ENCODE results near the gene PFKFB2. TPM values are rescaled to one million over a fixed set of nuclear protein-coding genes. Genes with fewer than 3 reads are reported as not detected.

The PFKFB2 gene
- total RNA-seq, 1 experiment from 2014 or later, result 16.8 TPM

DNA sequence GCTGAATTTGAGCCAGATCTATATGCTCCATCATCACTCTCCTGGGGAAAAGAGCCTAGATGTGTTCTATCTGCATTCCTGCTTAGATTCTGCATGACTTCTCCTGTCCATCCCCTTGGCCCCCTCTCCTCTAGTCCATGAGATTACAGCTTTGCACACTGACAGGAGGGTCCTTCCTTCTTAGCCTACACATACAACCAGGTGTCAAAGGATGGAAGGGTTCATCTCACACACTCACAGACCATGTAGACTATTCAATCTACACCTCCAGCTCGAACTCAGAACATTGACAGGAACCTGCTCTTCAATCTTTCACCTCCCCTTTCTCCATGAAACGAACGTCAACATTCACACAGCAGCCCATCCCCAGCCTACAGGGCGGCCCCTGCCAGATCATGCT is 34.4 kb upstream of the PFKFB2 start (continued):
- TF ChIP-seq, protein P1, sequence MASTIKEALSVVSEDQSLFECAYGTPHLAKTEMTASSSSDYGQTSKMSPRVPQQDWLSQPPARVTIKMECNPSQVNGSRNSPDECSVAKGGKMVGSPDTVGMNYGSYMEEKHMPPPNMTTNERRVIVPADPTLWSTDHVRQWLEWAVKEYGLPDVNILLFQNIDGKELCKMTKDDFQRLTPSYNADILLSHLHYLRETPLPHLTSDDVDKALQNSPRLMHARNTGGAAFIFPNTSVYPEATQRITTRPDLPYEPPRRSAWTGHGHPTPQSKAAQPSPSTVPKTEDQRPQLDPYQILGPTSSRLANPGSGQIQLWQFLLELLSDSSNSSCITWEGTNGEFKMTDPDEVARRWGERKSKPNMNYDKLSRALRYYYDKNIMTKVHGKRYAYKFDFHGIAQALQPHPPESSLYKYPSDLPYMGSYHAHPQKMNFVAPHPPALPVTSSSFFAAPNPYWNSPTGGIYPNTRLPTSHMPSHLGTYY (CRISPR knock-in tag; IDR thresholded peaks at IDR 0.05), result no peak
- TF ChIP-seq ZNF219 (CRISPR knock-in tag; IDR thresholded peaks at IDR 0.05; ENCODE audit: borderline replicate concordance), result no peak
- TF ChIP-seq ZNF232 (CRISPR knock-in tag; IDR thresholded peaks at IDR 0.05), result no peak
- TF ChIP-seq, protein P2, sequence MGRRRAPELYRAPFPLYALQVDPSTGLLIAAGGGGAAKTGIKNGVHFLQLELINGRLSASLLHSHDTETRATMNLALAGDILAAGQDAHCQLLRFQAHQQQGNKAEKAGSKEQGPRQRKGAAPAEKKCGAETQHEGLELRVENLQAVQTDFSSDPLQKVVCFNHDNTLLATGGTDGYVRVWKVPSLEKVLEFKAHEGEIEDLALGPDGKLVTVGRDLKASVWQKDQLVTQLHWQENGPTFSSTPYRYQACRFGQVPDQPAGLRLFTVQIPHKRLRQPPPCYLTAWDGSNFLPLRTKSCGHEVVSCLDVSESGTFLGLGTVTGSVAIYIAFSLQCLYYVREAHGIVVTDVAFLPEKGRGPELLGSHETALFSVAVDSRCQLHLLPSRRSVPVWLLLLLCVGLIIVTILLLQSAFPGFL (CRISPR knock-in tag; IDR thresholded peaks at IDR 0.05; ENCODE audit: borderline replicate concordance), result no peak

DNA sequence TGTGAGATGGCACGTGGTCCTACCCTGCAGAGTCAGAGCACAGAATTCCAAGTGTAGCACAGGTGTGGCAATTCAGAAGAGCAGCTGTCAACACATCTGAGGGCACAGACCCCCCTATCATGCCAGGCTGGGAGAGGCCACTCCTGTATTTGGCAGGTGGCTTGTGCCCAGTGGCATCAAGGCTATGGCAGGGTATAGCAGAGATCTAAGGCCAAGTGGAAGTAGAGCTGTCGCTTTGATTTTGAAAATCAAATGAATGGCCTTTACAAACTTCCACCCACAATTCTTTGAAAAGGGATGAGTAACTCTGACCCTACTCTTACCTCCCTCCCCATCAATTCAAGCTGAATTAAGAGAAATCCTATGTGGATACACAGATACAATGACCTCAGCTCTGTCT is 33.9 kb upstream of the PFKFB2 start:
- H3K4me1 Mint-ChIP-seq, result no peaks in the 10 kb centered on the region
- DNase-seq (ENCODE audit: low spot score), result no peak
- no peaks in the 10 kb centered on the region; the same call in 1 of the 2 replicates for H3K36me3 Mint-ChIP-seq
- no peak overlapping the region for H3K4me3 Mint-ChIP-seq
- POLR2A ChIA-PET, result interaction anchor here (1.6 kb wide), 1 partner anchor 13 kb away, joined by 4 read pairs; the partner anchor contains the start of gene C1orf116
- TF ChIP-seq FOXJ3 (CRISPR knock-in tag; IDR thresholded peaks at IDR 0.05; ENCODE audit: borderline replicate concordance) (no peak), ELF4 (CRISPR knock-in tag; IDR thresholded peaks at IDR 0.05; ENCODE audit: low read depth) (no peak), NFATC4 (CRISPR knock-in tag; IDR thresholded peaks at IDR 0.05) (no peak), GABPB1 (CRISPR knock-in tag; IDR thresholded peaks at IDR 0.05) (no peak), MYBL2 (CRISPR knock-in tag; IDR thresholded peaks at IDR 0.05) (no peak), ATF1 (CRISPR knock-in tag; IDR thresholded peaks at IDR 0.05) (no peak)
- TF ChIP-seq, protein P3, sequence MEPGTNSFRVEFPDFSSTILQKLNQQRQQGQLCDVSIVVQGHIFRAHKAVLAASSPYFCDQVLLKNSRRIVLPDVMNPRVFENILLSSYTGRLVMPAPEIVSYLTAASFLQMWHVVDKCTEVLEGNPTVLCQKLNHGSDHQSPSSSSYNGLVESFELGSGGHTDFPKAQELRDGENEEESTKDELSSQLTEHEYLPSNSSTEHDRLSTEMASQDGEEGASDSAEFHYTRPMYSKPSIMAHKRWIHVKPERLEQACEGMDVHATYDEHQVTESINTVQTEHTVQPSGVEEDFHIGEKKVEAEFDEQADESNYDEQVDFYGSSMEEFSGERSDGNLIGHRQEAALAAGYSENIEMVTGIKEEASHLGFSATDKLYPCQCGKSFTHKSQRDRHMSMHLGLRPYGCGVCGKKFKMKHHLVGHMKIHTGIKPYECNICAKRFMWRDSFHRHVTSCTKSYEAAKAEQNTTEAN (CRISPR knock-in tag; IDR thresholded peaks at IDR 0.05), result no peak
- TF ChIP-seq, protein P4, sequence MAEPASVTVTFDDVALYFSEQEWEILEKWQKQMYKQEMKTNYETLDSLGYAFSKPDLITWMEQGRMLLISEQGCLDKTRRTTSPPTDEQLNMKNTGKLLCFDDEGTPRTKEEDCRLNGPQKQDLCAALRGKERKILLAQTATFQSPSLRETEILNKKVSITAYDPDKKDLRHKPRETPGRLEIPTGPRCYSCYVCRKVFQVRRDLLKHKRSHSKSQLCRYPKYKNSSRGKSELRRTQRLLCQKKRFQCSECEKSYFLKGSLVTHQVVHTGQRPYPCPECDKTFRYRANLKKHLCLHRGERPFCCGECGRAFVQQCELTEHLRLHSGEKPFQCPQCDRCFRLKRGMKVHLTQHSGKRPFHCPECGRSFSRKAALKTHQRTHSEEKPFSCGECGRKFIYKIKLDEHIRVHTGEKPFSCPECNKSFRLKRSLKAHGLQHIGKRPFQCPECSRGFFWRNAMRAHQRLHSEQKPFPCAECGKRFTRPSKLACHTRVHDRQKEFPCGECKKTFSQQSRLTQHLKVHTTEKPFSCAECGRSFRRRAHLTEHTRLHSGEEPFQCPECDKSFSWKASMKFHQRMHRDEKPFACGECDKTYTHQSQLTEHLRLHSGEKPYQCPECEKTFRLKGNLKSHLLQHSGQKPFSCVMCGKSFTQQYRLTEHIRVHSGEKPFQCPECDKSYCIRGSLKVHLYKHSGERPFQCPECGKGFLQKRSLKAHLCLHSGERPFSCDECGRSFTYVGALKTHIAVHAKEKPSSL (CRISPR knock-in tag; conservative IDR thresholded peaks at IDR 0.05), result no peak
- TF ChIP-seq, protein P5, sequence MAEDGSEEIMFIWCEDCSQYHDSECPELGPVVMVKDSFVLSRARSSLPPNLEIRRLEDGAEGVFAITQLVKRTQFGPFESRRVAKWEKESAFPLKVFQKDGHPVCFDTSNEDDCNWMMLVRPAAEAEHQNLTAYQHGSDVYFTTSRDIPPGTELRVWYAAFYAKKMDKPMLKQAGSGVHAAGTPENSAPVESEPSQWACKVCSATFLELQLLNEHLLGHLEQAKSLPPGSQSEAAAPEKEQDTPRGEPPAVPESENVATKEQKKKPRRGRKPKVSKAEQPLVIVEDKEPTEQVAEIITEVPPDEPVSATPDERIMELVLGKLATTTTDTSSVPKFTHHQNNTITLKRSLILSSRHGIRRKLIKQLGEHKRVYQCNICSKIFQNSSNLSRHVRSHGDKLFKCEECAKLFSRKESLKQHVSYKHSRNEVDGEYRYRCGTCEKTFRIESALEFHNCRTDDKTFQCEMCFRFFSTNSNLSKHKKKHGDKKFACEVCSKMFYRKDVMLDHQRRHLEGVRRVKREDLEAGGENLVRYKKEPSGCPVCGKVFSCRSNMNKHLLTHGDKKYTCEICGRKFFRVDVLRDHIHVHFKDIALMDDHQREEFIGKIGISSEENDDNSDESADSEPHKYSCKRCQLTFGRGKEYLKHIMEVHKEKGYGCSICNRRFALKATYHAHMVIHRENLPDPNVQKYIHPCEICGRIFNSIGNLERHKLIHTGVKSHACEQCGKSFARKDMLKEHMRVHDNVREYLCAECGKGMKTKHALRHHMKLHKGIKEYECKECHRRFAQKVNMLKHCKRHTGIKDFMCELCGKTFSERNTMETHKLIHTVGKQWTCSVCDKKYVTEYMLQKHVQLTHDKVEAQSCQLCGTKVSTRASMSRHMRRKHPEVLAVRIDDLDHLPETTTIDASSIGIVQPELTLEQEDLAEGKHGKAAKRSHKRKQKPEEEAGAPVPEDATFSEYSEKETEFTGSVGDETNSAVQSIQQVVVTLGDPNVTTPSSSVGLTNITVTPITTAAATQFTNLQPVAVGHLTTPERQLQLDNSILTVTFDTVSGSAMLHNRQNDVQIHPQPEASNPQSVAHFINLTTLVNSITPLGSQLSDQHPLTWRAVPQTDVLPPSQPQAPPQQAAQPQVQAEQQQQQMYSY (CRISPR knock-in tag; IDR thresholded peaks at IDR 0.05), result no peak
- TF ChIP-seq, protein P6, sequence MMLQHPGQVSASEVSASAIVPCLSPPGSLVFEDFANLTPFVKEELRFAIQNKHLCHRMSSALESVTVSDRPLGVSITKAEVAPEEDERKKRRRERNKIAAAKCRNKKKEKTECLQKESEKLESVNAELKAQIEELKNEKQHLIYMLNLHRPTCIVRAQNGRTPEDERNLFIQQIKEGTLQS (CRISPR knock-in tag; conservative IDR thresholded peaks at IDR 0.05), result no peak
- TF ChIP-seq, protein P7, sequence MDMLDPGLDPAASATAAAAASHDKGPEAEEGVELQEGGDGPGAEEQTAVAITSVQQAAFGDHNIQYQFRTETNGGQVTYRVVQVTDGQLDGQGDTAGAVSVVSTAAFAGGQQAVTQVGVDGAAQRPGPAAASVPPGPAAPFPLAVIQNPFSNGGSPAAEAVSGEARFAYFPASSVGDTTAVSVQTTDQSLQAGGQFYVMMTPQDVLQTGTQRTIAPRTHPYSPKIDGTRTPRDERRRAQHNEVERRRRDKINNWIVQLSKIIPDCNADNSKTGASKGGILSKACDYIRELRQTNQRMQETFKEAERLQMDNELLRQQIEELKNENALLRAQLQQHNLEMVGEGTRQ (CRISPR knock-in tag; IDR thresholded peaks at IDR 0.05), result no peak
- peaks cover 6% of the 10 kb centered on the region for H3K27me3 Mint-ChIP-seq (ENCODE audit: low read depth)
- no peak overlapping the region for H3K27ac Mint-ChIP-seq
- CTCF ChIA-PET, result interaction anchor here (1.4 kb wide), 1 partner anchor 37 kb away, joined by 3 read pairs; no protein-coding TSS in a partner anchor
- ATAC-seq, result no peak
- H3K9me3 Mint-ChIP-seq, result no peaks in the 10 kb centered on the region

Measured in WTC11 (cell line).